Panc1 (cell line): ENCODE results near the gene UXS1. TPM values are rescaled to one million over a fixed set of nuclear protein-coding genes. Genes with fewer than 3 reads are reported as not detected.

Source experiments
- ATAC-seq: fragments of 200-7000 bp; cut with Tn5 transposase; 2 replicates; pipeline ENCODE4 v1.9.1; 2020; ENCODE audit warnings: mild to moderate bottlenecking, moderate library complexity
- BruUV-seq: library from RNA; stranded (reverse); fragments of 400-500 nt; replicated peaks from 2 replicates; lab custom pipeline; 2021; lab: Mats Ljungman, UMichigan
- CTCF ChIA-PET: fragments of 300-600 bp; sonication (Branson Sonifier 250); formaldehyde crosslinking; loops from one replicate; lab custom pipeline; 2022; ENCODE audit warnings: antibody characterized with exemption; lab: Charles Lee
- POLR2A ChIA-PET: fragments of 300-600 bp; sonication (Branson Sonifier 250); formaldehyde crosslinking; loops from one replicate; lab custom pipeline; 2022; ENCODE audit warnings: antibody characterized with exemption; lab: Charles Lee
- DNase-seq: peaks from one replicate; pipeline ENCODE4 v3.0.0-alpha.2; 2010; ENCODE audit warnings: low read depth, low spot score
- H3K27ac ChIP-seq: 2 replicates; pipeline ENCODE4 v1.5.1; 2011; ENCODE audit warnings: mild to moderate bottlenecking, low read length, inconsistent platforms
- H3K27me3 ChIP-seq: fragments of 200-500 bp; sonication (Bioruptor generic); 2 replicates; pipeline ENCODE4 v1.6.0; 2014; ENCODE audit warnings: low read length, inconsistent platforms; ENCODE audit not compliant: control insufficient read depth, insufficient read depth
- H3K36me3 ChIP-seq: fragments of 200-500 bp; sonication (Bioruptor generic); 2 replicates; pipeline ENCODE4 v1.5.1; 2014; ENCODE audit warnings: inconsistent platforms, mild to moderate bottlenecking, low read length, moderate library complexity; ENCODE audit not compliant: control insufficient read depth, insufficient read depth
- H3K4me1 ChIP-seq: 2 replicates; pipeline ENCODE4 v1.5.1; 2011; ENCODE audit warnings: inconsistent platforms, mild to moderate bottlenecking, low read length, moderate library complexity; ENCODE audit not compliant: control insufficient read depth, insufficient read depth
- H3K4me3 ChIP-seq, 2 experiments: 2 replicates each; pipeline ENCODE4 v1.5.1; 2011 to 2012; ENCODE audit warnings: low read depth in 2 of 2, low read length in 2 of 2, mild to moderate bottlenecking in 2 of 2, inconsistent platforms in 1 of 2, moderate library complexity in 1 of 2
- H3K9me3 ChIP-seq: fragments of 200-500 bp; sonication (Bioruptor generic); 2 replicates; pipeline ENCODE4 v1.5.1; 2014; ENCODE audit warnings: low read depth, mild to moderate bottlenecking, inconsistent platforms, low read length, moderate library complexity; ENCODE audit not compliant: control insufficient read depth, insufficient read depth
- CTCF ChIP-seq: fragments of 450-650 bp; IDR thresholded peaks from 2 replicates; pipeline ENCODE4 v1.5.1; 2017; ENCODE audit warnings: mild to moderate bottlenecking
- POLR2AphosphoS5 ChIP-seq: IDR thresholded peaks from 2 replicates; pipeline ENCODE4 v1.6.1; 2012; ENCODE audit warnings: mild to moderate bottlenecking, low read depth, low read length, moderate library complexity
- REST ChIP-seq, 2 experiments: IDR thresholded peaks; 2 replicates each; pipeline ENCODE4 v1.6.1; 2011 to 2012; ENCODE audit warnings: low read depth in 2 of 2, control low read depth in 1 of 2, low read length in 1 of 2, mild to moderate bottlenecking in 1 of 2, moderate library complexity in 1 of 2; ENCODE audit not compliant: insufficient read depth in 1 of 2
- SIN3A ChIP-seq: IDR thresholded peaks from 2 replicates; pipeline ENCODE4 v1.6.1; 2012; ENCODE audit warnings: low read depth, mild to moderate bottlenecking, low read length, moderate library complexity, borderline replicate concordance; ENCODE audit not compliant: insufficient read depth
- TCF7L2 ChIP-seq: IDR thresholded peaks from 2 replicates; pipeline ENCODE4 v1.6.1; 2011; ENCODE audit warnings: mild to moderate bottlenecking, low read depth, low read length, inconsistent platforms
- in situ Hi-C: cut with HindIII; loops from 2 replicates; pipeline ENCODE4 v1.10.0; 2016; ENCODE audit warnings: low sequenced_read_pairs, low pct_unique_long_range_greater_than_20kb
- intact Hi-C: fragments of 100-400 bp; cut with micrococcal nuclease; formaldehyde crosslinking; loops from one replicate; pipeline ENCODE4 v1.10.0; 2022; ENCODE audit not compliant: unreplicated experiment
- total RNA-seq: library from RNA; stranded (reverse); gene quantifications from one replicate; pipeline ENCODE4 v1.2.1, GENCODE V29; 2021; ENCODE audit not compliant: unreplicated experiment

The UXS1 gene
- total RNA-seq, 1 experiment from 2014 or later = 72.0 TPM

GRCh38 chr2:106094131-106094841 is 99.8 kb downstream of the UXS1 start:
- intact Hi-C loops = no loop called here
- CTCF ChIA-PET = no interaction called here
- H3K4me3 ChIP-seq = no peak overlapping the region
- H3K36me3 ChIP-seq = peaks cover 7% of the 10 kb centered on the region; the same call in 1 of the 2 replicates
- no TSS peak for BruUV-seq
- no peak overlapping the region for H3K27ac ChIP-seq
- ATAC-seq = no peak
- TF ChIP-seq CTCF (no peak), SIN3A (no peak), REST (IDR thresholded peaks at IDR 0.05; ENCODE audit: insufficient read depth in 1 of 2, low read depth in 2 of 2, low read length in 1 of 2) (no peak)
- no peaks in the 10 kb centered on the region for H3K4me1 ChIP-seq
- DNase-seq = no peak
- POLR2A ChIA-PET = no interaction called here
- no peaks in the 10 kb centered on the region for H3K27me3 ChIP-seq
- H3K9me3 ChIP-seq = no peaks in the 10 kb centered on the region
- in situ Hi-C loops = no loop called here

- H3K27me3 ChIP-seq = no peaks in the 10 kb centered on the region
- DNase-seq (no peak), ATAC-seq (no peak)
- H3K4me1 ChIP-seq = no peaks in the 10 kb centered on the region
- intact Hi-C loops (no loop called here), in situ Hi-C loops (no loop called here)
- ChIA-PET CTCF (no interaction called here), POLR2A (no interaction called here)
- H3K4me3 ChIP-seq = no peak overlapping the region
- no peak for TF ChIP-seq POLR2AphosphoS5
- TF ChIP-seq REST (IDR thresholded peaks at IDR 0.05; ENCODE audit: insufficient read depth in 1 of 2, low read depth in 2 of 2, low read length in 1 of 2) = no peak
- TF ChIP-seq TCF7L2 = no peak
- no peak for TF ChIP-seq SIN3A
- no peak for TF ChIP-seq CTCF
- no TSS peak for BruUV-seq
- H3K36me3 ChIP-seq = peaks cover 7% of the 10 kb centered on the region; the same call in 1 of the 2 replicates
- H3K27ac ChIP-seq = no peak overlapping the region
- no peaks in the 10 kb centered on the region for H3K9me3 ChIP-seq
These were observed 103.0 kb downstream of the UXS1 start for GRCh38 chr2:106090916-106091618.
